WTC11 (cell line): ENCODE data around the gene YWHAQ. TPM values are rescaled to one million over a fixed set of nuclear protein-coding genes. Genes with fewer than 3 reads are reported as not detected.

Experiments
- ATAC-seq: fragments of 200-7000 bp; cut with Tn5 transposase; 2 replicates; pipeline ENCODE4 v1.10.0; 2021; ENCODE audit warnings: mild to moderate bottlenecking, moderate library complexity
- CTCF ChIA-PET: fragments of 300-600 bp; sonication (Branson Sonifier 250); formaldehyde crosslinking; loops from one replicate; lab custom pipeline; 2021; ENCODE audit warnings: antibody characterized with exemption; lab: Charles Lee
- POLR2A ChIA-PET: fragments of 350-600 bp; sonication (Branson Sonifier 250); formaldehyde crosslinking; loops from one replicate; lab custom pipeline; 2021; ENCODE audit warnings: antibody characterized with exemption; lab: Charles Lee
- DNase-seq: peaks from one replicate; pipeline ENCODE4 v3.0.0; 2021; ENCODE audit warnings: low spot score
- H3K27ac Mint-ChIP-seq: 2 replicates; pipeline ENCODE4 v1.8.0; 2021; ENCODE audit warnings: mixed read lengths
- H3K27me3 Mint-ChIP-seq: 2 replicates; pipeline ENCODE4 v1.8.0; 2021; ENCODE audit warnings: low read depth, mild to moderate bottlenecking, moderate library complexity, mixed read lengths
- H3K36me3 Mint-ChIP-seq: 2 replicates; pipeline ENCODE4 v1.8.0; 2021; ENCODE audit warnings: mixed read lengths
- H3K4me1 Mint-ChIP-seq: 2 replicates; pipeline ENCODE4 v1.8.0; 2022; ENCODE audit warnings: mixed read lengths
- H3K4me3 Mint-ChIP-seq: 2 replicates; pipeline ENCODE4 v1.8.0; 2021; ENCODE audit warnings: mild to moderate bottlenecking, moderate library complexity, mixed read lengths
- H3K9me3 Mint-ChIP-seq: 2 replicates; pipeline ENCODE4 v1.8.0; 2021; ENCODE audit warnings: mixed read lengths
- CBFB ChIP-seq: sonication (generic); formaldehyde crosslinking; IDR thresholded peaks from 2 replicates; pipeline ENCODE4 v1.8.1; 2022; ENCODE audit warnings: mild to moderate bottlenecking, low read depth, missing genetic modification reagents
- EMX1 ChIP-seq: fragments of 250-450 bp; sonication (Bioruptor Pico); IDR thresholded peaks from 2 replicates; pipeline ENCODE4 v1.8.0; 2021; ENCODE audit warnings: mild to moderate bottlenecking
- ETV6 ChIP-seq: sonication (generic); formaldehyde crosslinking; IDR thresholded peaks from 2 replicates; pipeline ENCODE4 v1.8.1; 2022; ENCODE audit warnings: mild to moderate bottlenecking, missing genetic modification reagents
- GABPB1 ChIP-seq: sonication (generic); formaldehyde crosslinking; IDR thresholded peaks from 2 replicates; pipeline ENCODE4 v1.8.1; 2023; ENCODE audit warnings: mild to moderate bottlenecking, missing genetic modification reagents
- GRHL2 ChIP-seq: fragments of 250-450 bp; sonication (Bioruptor Pico); IDR thresholded peaks from 2 replicates; pipeline ENCODE4 v1.8.0; 2022; ENCODE audit warnings: mild to moderate bottlenecking, moderate library complexity; ENCODE audit not compliant: insufficient replicate concordance, severe bottlenecking
- GTF2I ChIP-seq: fragments of 250-450 bp; sonication (Bioruptor Pico); conservative IDR thresholded peaks from 2 replicates; pipeline ENCODE4 v1.4.0; 2021; ENCODE audit warnings: mild to moderate bottlenecking
- KAT7 ChIP-seq: sonication (generic); formaldehyde crosslinking; IDR thresholded peaks from 2 replicates; pipeline ENCODE4 v1.8.1; 2023; ENCODE audit warnings: missing genetic modification reagents, mild to moderate bottlenecking, borderline replicate concordance
- NFATC4 ChIP-seq: fragments of 250-450 bp; sonication (Bioruptor Pico); IDR thresholded peaks from 2 replicates; pipeline ENCODE4 v1.9.0; 2021; ENCODE audit warnings: mild to moderate bottlenecking
- NR2C2 ChIP-seq: sonication (generic); formaldehyde crosslinking; IDR thresholded peaks from 2 replicates; pipeline ENCODE4 v1.8.0; 2022; ENCODE audit warnings: mild to moderate bottlenecking, missing genetic modification reagents
- NR3C1 ChIP-seq: sonication (generic); formaldehyde crosslinking; conservative IDR thresholded peaks from 2 replicates; pipeline ENCODE4 v1.8.1; 2023; ENCODE audit warnings: low read depth, mild to moderate bottlenecking, missing genetic modification reagents
- SMAD3 ChIP-seq: sonication (generic); formaldehyde crosslinking; IDR thresholded peaks from 2 replicates; pipeline ENCODE4 v1.8.0; 2022; ENCODE audit warnings: missing genetic modification reagents, mild to moderate bottlenecking, borderline replicate concordance
- SMAD4 ChIP-seq: sonication (generic); formaldehyde crosslinking; IDR thresholded peaks from 2 replicates; pipeline ENCODE4 v1.8.0; 2022; ENCODE audit warnings: mild to moderate bottlenecking, missing genetic modification reagents
- SP1 ChIP-seq: sonication (generic); formaldehyde crosslinking; conservative IDR thresholded peaks from 2 replicates; pipeline ENCODE4 v1.8.1; 2022; ENCODE audit warnings: missing genetic modification reagents
- TP53 ChIP-seq: sonication (generic); formaldehyde crosslinking; IDR thresholded peaks from 2 replicates; pipeline ENCODE4 v1.8.1; 2023; ENCODE audit warnings: mild to moderate bottlenecking, missing genetic modification reagents
- USF1 ChIP-seq: sonication (generic); formaldehyde crosslinking; IDR thresholded peaks from 2 replicates; pipeline ENCODE4 v1.8.0; 2022; ENCODE audit warnings: mild to moderate bottlenecking, missing genetic modification reagents
- ZNF317 ChIP-seq: sonication (generic); formaldehyde crosslinking; IDR thresholded peaks from 2 replicates; pipeline ENCODE4 v1.8.1; 2023; ENCODE audit warnings: low read depth, mild to moderate bottlenecking, moderate library complexity, missing genetic modification reagents, borderline replicate concordance
- ZNF396 ChIP-seq: fragments of 250-450 bp; sonication (Bioruptor Pico); IDR thresholded peaks from 2 replicates; pipeline ENCODE4 v1.8.0; 2021; ENCODE audit warnings: mild to moderate bottlenecking, moderate library complexity, borderline replicate concordance
- ZNF416 ChIP-seq: fragments of 250-450 bp; sonication (Bioruptor Pico); IDR thresholded peaks from 2 replicates; pipeline ENCODE4 v1.9.0; 2021; ENCODE audit warnings: mild to moderate bottlenecking, inconsistent platforms
- ZSCAN18 ChIP-seq: fragments of 250-450 bp; sonication (Bioruptor Pico); IDR thresholded peaks from 2 replicates; pipeline ENCODE4 v2.1.2; 2022; ENCODE audit warnings: mild to moderate bottlenecking, moderate library complexity
- total RNA-seq: library from RNA; stranded (reverse); gene quantifications from 3 replicates; pipeline ENCODE4 v1.2.3, GENCODE V29; 2021
- TF ChIP-seq, protein P1 (sequence below): sonication (generic); formaldehyde crosslinking; IDR thresholded peaks from 2 replicates; pipeline ENCODE4 v1.8.1; 2023; ENCODE audit warnings: mild to moderate bottlenecking, missing genetic modification reagents, moderate library complexity
- TF ChIP-seq, protein P2 (sequence below): sonication (generic); formaldehyde crosslinking; IDR thresholded peaks from 2 replicates; pipeline ENCODE4 v1.8.1; 2022; ENCODE audit warnings: low read depth, mild to moderate bottlenecking, moderate library complexity, missing genetic modification reagents, borderline replicate concordance
- TF ChIP-seq, protein P3 (sequence below): sonication (generic); formaldehyde crosslinking; IDR thresholded peaks from 2 replicates; pipeline ENCODE4 v1.8.0; 2023; ENCODE audit warnings: missing genetic modification reagents, mild to moderate bottlenecking, borderline replicate concordance

The YWHAQ gene
- total RNA-seq, 1 experiment from 2014 or later, result 395 TPM

- TF ChIP-seq CBFB (CRISPR knock-in tag), result no peak
- no peak for TF ChIP-seq USF1 (CRISPR knock-in tag)
- TF ChIP-seq GABPB1 (CRISPR knock-in tag), result no peak
- TF ChIP-seq, protein P1, sequence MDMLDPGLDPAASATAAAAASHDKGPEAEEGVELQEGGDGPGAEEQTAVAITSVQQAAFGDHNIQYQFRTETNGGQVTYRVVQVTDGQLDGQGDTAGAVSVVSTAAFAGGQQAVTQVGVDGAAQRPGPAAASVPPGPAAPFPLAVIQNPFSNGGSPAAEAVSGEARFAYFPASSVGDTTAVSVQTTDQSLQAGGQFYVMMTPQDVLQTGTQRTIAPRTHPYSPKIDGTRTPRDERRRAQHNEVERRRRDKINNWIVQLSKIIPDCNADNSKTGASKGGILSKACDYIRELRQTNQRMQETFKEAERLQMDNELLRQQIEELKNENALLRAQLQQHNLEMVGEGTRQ (CRISPR knock-in tag), result no peak
- no peak for TF ChIP-seq ETV6 (CRISPR knock-in tag)
- TF ChIP-seq, all 79 proteins: peak for 0
- Mint-ChIP-seq H3K27me3 (no peaks in the 10 kb centered on the region), H3K36me3 (no peaks in the 10 kb centered on the region), H3K27ac (no peak overlapping the region), H3K9me3 (no peaks in the 10 kb centered on the region), H3K4me1 (no peaks in the 10 kb centered on the region), H3K4me3 (no peak overlapping the region)
- ChIA-PET POLR2A (no interaction called here), CTCF (no interaction called here)
- DNase-seq, result no peak
- ATAC-seq, result no peak
Observed at GRCh38 chr2:9570182-9571060, 60.4 kb downstream of the YWHAQ start.

- H3K27ac Mint-ChIP-seq, result no peak overlapping the region
- H3K4me1 Mint-ChIP-seq, result no peaks in the 10 kb centered on the region
- H3K27me3 Mint-ChIP-seq, result no peaks in the 10 kb centered on the region
- ChIA-PET CTCF (interaction anchor here (0.7 kb wide), 1 partner anchor 37 kb away, joined by 3 read pairs; no protein-coding TSS in a partner anchor), POLR2A (interaction anchor here (0.7 to 1.8 kb wide), 2 partner anchors 11 to 138 kb away, joined by 4 to 6 read pairs; partner anchors contain the start of gene ADAM17)
- no peak overlapping the region for H3K4me3 Mint-ChIP-seq
- no peak for TF ChIP-seq NFATC4 (CRISPR knock-in tag)
- TF ChIP-seq EMX1 (CRISPR knock-in tag), result no peak
- no peak for TF ChIP-seq SMAD3 (CRISPR knock-in tag)
- no peak for TF ChIP-seq ZNF396 (CRISPR knock-in tag)
- TF ChIP-seq, all 79 proteins: peak for 0
- ATAC-seq (no peak), DNase-seq (no peak)
- H3K9me3 Mint-ChIP-seq, result no peaks in the 10 kb centered on the region
- no peaks in the 10 kb centered on the region for H3K36me3 Mint-ChIP-seq
Observed at GRCh38 chr2:9565436-9566153, 65.2 kb downstream of the YWHAQ start.

DNA sequence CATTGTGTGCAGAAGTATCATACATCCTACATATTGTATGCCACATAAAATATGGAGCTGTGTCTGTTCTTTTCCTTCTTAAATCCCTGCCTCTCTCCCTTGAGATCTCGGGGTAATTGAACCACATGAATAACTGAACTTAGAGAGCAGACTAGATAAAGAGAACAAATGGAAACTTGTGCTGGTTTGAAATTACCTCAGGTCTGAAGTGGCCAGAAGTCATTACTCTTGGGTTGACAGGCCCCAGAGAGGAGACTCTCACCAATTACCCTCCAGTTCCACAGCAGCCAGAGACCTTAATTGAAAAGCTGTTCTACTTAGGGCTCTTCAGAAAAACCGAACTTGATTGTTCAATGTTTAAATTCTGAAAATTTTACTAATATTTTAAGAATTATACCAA is 70.2 kb downstream of the YWHAQ start:
- peaks cover 4% of the 10 kb centered on the region for H3K36me3 Mint-ChIP-seq
- H3K4me3 Mint-ChIP-seq, result no peak overlapping the region
- no peaks in the 10 kb centered on the region for H3K9me3 Mint-ChIP-seq
- ChIA-PET POLR2A (interaction anchor here (0.6 kb wide), 1 partner anchor 12 kb away, joined by 4 read pairs; no protein-coding TSS in a partner anchor), CTCF (no interaction called here)
- no peak overlapping the region for H3K27ac Mint-ChIP-seq
- H3K4me1 Mint-ChIP-seq, result peaks cover 6% of the 10 kb centered on the region; the same call in 1 of the 2 replicates
- no peaks in the 10 kb centered on the region for H3K27me3 Mint-ChIP-seq
- DNase-seq (no peak), ATAC-seq (no peak)
- TF ChIP-seq ZSCAN18 (no peak), NR3C1 (CRISPR knock-in tag) (no peak), KAT7 (no peak), SMAD4 (no peak), GRHL2 (CRISPR knock-in tag) (no peak), GTF2I (CRISPR knock-in tag) (no peak), TP53 (CRISPR knock-in tag) (no peak), EMX1 (CRISPR knock-in tag) (no peak), SP1 (CRISPR knock-in tag) (no peak), SMAD3 (CRISPR knock-in tag) (no peak), NR2C2 (CRISPR knock-in tag) (no peak), ZNF416 (CRISPR knock-in tag) (no peak), ZNF317 (no peak)
- TF ChIP-seq, protein P2, sequence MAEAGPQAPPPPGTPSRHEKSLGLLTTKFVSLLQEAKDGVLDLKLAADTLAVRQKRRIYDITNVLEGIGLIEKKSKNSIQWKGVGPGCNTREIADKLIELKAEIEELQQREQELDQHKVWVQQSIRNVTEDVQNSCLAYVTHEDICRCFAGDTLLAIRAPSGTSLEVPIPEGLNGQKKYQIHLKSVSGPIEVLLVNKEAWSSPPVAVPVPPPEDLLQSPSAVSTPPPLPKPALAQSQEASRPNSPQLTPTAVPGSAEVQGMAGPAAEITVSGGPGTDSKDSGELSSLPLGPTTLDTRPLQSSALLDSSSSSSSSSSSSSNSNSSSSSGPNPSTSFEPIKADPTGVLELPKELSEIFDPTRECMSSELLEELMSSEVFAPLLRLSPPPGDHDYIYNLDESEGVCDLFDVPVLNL (CRISPR knock-in tag), result no peak
- TF ChIP-seq, protein P3, sequence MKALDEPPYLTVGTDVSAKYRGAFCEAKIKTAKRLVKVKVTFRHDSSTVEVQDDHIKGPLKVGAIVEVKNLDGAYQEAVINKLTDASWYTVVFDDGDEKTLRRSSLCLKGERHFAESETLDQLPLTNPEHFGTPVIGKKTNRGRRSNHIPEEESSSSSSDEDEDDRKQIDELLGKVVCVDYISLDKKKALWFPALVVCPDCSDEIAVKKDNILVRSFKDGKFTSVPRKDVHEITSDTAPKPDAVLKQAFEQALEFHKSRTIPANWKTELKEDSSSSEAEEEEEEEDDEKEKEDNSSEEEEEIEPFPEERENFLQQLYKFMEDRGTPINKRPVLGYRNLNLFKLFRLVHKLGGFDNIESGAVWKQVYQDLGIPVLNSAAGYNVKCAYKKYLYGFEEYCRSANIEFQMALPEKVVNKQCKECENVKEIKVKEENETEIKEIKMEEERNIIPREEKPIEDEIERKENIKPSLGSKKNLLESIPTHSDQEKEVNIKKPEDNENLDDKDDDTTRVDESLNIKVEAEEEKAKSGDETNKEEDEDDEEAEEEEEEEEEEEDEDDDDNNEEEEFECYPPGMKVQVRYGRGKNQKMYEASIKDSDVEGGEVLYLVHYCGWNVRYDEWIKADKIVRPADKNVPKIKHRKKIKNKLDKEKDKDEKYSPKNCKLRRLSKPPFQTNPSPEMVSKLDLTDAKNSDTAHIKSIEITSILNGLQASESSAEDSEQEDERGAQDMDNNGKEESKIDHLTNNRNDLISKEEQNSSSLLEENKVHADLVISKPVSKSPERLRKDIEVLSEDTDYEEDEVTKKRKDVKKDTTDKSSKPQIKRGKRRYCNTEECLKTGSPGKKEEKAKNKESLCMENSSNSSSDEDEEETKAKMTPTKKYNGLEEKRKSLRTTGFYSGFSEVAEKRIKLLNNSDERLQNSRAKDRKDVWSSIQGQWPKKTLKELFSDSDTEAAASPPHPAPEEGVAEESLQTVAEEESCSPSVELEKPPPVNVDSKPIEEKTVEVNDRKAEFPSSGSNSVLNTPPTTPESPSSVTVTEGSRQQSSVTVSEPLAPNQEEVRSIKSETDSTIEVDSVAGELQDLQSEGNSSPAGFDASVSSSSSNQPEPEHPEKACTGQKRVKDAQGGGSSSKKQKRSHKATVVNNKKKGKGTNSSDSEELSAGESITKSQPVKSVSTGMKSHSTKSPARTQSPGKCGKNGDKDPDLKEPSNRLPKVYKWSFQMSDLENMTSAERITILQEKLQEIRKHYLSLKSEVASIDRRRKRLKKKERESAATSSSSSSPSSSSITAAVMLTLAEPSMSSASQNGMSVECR (CRISPR knock-in tag), result no peak
